GM23338 (cell line): ENCODE results near the gene CDC42EP5. TPM values are rescaled to one million over a fixed set of nuclear protein-coding genes. Genes with fewer than 3 reads are reported as not detected.

Experiments
- ATAC-seq: fragments of 200-7000 bp; cut with Tn5 transposase; 3 replicates; pipeline ENCODE4 v1.9.1; 2020
- DNase-seq: peaks from one replicate; pipeline ENCODE4 v3.0.0-alpha.2; 2015; ENCODE audit warnings: low spot score
- H2AFZ ChIP-seq: fragments of 200-600 bp; sonication (generic); 2 replicates; pipeline ENCODE4 v1.8.0; 2016; ENCODE audit warnings: antibody characterized with exemption, mild to moderate bottlenecking, moderate library complexity
- H3F3A ChIP-seq: fragments of 200-600 bp; sonication (generic); replicated peaks from 2 replicates; pipeline ENCODE4 v1.8.0; 2017; ENCODE audit warnings: antibody characterized with exemption, mixed run types, low read depth
- H3K27ac ChIP-seq: fragments of 200-600 bp; sonication (generic); 2 replicates; pipeline ENCODE4 v1.6.1; 2016; ENCODE audit warnings: low read depth
- H3K27me3 ChIP-seq: fragments of 200-600 bp; sonication (generic); 2 replicates; pipeline ENCODE4 v1.8.0; 2016; ENCODE audit warnings: mild to moderate bottlenecking, mixed run types, moderate library complexity; ENCODE audit not compliant: insufficient read depth
- H3K36me3 ChIP-seq: fragments of 200-600 bp; sonication (generic); 2 replicates; pipeline ENCODE4 v1.8.0; 2016; ENCODE audit warnings: mild to moderate bottlenecking; ENCODE audit not compliant: insufficient read depth
- H3K4me1 ChIP-seq: fragments of 200-600 bp; sonication (generic); 2 replicates; pipeline ENCODE4 v1.8.0; 2016; ENCODE audit warnings: mild to moderate bottlenecking, moderate library complexity; ENCODE audit not compliant: insufficient read depth
- H3K4me2 ChIP-seq: fragments of 200-600 bp; sonication (generic); 2 replicates; pipeline ENCODE4 v1.7.1; 2017; ENCODE audit warnings: mixed run types
- H3K4me3 ChIP-seq: fragments of 200-600 bp; sonication (generic); 2 replicates; pipeline ENCODE4 v1.6.1; 2016; ENCODE audit warnings: mixed run types
- H3K79me2 ChIP-seq: fragments of 200-600 bp; sonication (generic); replicated peaks from 2 replicates; pipeline ENCODE4 v1.8.0; 2017; ENCODE audit warnings: mild to moderate bottlenecking; ENCODE audit not compliant: insufficient read depth
- H3K9me2 ChIP-seq: fragments of 200-600 bp; sonication (generic); 2 replicates; pipeline ENCODE4 v1.8.0; 2017; ENCODE audit not compliant: insufficient read depth
- H4K20me1 ChIP-seq: fragments of 200-600 bp; sonication (generic); replicated peaks from 2 replicates; pipeline ENCODE4 v1.8.0; 2017; ENCODE audit warnings: mild to moderate bottlenecking; ENCODE audit not compliant: insufficient read depth
- H3K27ac Mint-ChIP-seq: 2 replicates; pipeline ENCODE4 v1.8.0; 2020; ENCODE audit warnings: inconsistent platforms, mild to moderate bottlenecking, moderate library complexity, mixed read lengths
- H3K27me3 Mint-ChIP-seq: 3 replicates; pipeline ENCODE4 v1.8.0; 2022; ENCODE audit warnings: low read depth, mild to moderate bottlenecking, moderate library complexity, mixed read lengths, inconsistent platforms; ENCODE audit not compliant: insufficient read depth, poor library complexity
- H3K36me3 Mint-ChIP-seq: 3 replicates; pipeline ENCODE4 v1.8.0; 2021; ENCODE audit warnings: low read depth, mild to moderate bottlenecking, inconsistent platforms, moderate library complexity, mixed read lengths
- H3K4me1 Mint-ChIP-seq: 3 replicates; pipeline ENCODE4 v1.8.0; 2020; ENCODE audit warnings: mild to moderate bottlenecking, inconsistent platforms, mixed read lengths
- H3K4me3 Mint-ChIP-seq: 3 replicates; pipeline ENCODE4 v1.8.0; 2021; ENCODE audit warnings: moderate library complexity, mild to moderate bottlenecking, inconsistent platforms, mixed read lengths
- H3K9me3 Mint-ChIP-seq: 3 replicates; pipeline ENCODE4 v1.8.0; 2020; ENCODE audit warnings: moderate library complexity, mild to moderate bottlenecking, inconsistent platforms, mixed read lengths
- JUNB ChIP-seq: IDR thresholded peaks from one replicate; pipeline ENCODE4 v1.6.1; 2016; ENCODE audit warnings: antibody characterized with exemption; ENCODE audit not compliant: unreplicated experiment
- ZNF331 ChIP-seq: fragments of 250-450 bp; sonication (Bioruptor Pico); IDR thresholded peaks from 2 replicates; pipeline ENCODE4 v1.5.0; 2020; ENCODE audit warnings: low read depth, mild to moderate bottlenecking, moderate library complexity
- polyA plus RNA-seq: library from polyadenylated mRNA; unstranded; fragments of >200 nt; fragmentation: Nextera tagmentation; extraction: Ambion mirVana; gene quantifications from 2 replicates; pipeline ENCODE4 v1.2.1, GENCODE V29; 2016
- total RNA-seq: library from RNA; depleted of rRNA; stranded (reverse); fragments of >200 nt; shearing (Covaris generic); gene quantifications from 2 replicates; pipeline ENCODE4 v1.2.3, GENCODE V29; 2014
- TF ChIP-seq, protein P1 (sequence below): IDR thresholded peaks from 2 replicates; pipeline ENCODE4 v1.6.1; 2016; ENCODE audit warnings: antibody characterized with exemption
- TF ChIP-seq, protein P2 (sequence below): IDR thresholded peaks from one replicate; pipeline ENCODE4 v1.6.1; 2018; ENCODE audit warnings: antibody characterized with exemption; ENCODE audit not compliant: unreplicated experiment
- TF ChIP-seq, protein P3 (sequence below), 2 experiments: fragments of 200-600 bp in 1 of 2; sonication (generic) in 1 of 2; conservative IDR thresholded peaks; 2 replicates each; pipeline versions ENCODE4 v1.5.1 to v1.6.1; 2016 to 2017; ENCODE audit warnings: antibody characterized with exemption in 2 of 2, low read depth in 2 of 2, mild to moderate bottlenecking in 2 of 2, moderate library complexity in 1 of 2

CDC42EP5 gene
- total and polyA plus RNA-seq, 2 experiments from 2014 or later: 1.4 to 3.4 TPM

DNA sequence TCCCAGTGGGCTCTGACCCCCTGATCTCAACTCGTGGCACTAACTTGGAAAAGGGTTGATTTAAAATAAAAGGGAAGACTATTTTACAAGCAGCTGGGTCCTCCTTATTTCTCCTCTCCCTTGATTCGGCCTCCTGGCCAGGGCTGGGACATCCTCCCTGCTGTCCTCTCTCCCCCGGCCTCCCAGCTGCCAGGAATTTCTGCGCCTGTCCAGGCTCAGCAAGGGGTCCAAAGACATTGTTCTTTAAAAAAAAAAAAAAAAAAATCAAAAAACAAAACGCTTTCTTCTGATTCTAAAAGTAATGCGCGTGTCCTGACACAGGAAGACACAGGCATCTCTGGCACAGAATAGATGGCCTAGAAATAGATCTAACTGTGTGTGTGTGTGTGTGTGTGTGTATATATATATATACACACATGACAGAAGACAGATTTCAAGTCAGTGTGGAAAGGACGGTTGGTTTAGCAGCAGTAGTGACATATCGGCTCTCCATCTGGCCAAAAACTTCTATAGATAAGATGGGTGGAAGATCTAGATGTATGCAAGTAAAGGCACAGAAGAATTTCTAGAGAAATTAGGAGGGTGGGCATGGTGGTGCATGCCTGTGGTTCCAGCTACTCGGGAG lies 36.4 kb downstream of the CDC42EP5 start (continued):
- TF ChIP-seq, protein P1, sequence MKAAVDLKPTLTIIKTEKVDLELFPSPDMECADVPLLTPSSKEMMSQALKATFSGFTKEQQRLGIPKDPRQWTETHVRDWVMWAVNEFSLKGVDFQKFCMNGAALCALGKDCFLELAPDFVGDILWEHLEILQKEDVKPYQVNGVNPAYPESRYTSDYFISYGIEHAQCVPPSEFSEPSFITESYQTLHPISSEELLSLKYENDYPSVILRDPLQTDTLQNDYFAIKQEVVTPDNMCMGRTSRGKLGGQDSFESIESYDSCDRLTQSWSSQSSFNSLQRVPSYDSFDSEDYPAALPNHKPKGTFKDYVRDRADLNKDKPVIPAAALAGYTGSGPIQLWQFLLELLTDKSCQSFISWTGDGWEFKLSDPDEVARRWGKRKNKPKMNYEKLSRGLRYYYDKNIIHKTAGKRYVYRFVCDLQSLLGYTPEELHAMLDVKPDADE: no peak
- TF ChIP-seq ZNF331 (CRISPR knock-in tag): no peak
- TF ChIP-seq, protein P2, sequence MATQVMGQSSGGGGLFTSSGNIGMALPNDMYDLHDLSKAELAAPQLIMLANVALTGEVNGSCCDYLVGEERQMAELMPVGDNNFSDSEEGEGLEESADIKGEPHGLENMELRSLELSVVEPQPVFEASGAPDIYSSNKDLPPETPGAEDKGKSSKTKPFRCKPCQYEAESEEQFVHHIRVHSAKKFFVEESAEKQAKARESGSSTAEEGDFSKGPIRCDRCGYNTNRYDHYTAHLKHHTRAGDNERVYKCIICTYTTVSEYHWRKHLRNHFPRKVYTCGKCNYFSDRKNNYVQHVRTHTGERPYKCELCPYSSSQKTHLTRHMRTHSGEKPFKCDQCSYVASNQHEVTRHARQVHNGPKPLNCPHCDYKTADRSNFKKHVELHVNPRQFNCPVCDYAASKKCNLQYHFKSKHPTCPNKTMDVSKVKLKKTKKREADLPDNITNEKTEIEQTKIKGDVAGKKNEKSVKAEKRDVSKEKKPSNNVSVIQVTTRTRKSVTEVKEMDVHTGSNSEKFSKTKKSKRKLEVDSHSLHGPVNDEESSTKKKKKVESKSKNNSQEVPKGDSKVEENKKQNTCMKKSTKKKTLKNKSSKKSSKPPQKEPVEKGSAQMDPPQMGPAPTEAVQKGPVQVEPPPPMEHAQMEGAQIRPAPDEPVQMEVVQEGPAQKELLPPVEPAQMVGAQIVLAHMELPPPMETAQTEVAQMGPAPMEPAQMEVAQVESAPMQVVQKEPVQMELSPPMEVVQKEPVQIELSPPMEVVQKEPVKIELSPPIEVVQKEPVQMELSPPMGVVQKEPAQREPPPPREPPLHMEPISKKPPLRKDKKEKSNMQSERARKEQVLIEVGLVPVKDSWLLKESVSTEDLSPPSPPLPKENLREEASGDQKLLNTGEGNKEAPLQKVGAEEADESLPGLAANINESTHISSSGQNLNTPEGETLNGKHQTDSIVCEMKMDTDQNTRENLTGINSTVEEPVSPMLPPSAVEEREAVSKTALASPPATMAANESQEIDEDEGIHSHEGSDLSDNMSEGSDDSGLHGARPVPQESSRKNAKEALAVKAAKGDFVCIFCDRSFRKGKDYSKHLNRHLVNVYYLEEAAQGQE: no peak

DNA sequence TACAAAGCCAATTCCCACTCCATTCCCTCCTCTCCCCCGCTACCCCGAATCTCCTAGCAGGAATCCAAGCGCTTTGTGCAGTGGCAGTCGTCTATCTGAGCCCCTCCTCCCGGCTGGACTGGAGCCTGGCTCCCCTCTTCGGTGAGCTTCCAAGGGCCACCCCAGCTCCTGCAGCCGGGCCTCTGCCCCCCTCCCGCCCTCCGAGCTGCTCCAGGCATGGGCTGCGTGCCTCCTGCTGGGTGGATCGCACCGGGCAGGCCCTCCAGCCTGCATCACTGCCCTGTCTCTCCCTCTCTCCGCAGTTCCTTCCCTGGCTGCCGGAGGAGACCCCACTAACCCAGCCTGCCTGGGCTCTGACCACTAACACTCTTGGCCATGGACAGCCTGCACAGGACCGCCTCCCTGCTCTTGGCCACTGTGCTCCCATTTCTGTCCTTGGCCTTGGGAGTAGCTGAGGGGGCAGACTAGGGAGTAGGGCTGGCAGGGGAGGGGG lies 37.0 kb downstream of the CDC42EP5 start:
- Mint-ChIP-seq H3K4me1 (peaks cover 48% of the 10 kb centered on the region), H3K36me3 (peaks cover 15% of the 10 kb centered on the region), H3K27ac (no peak overlapping the region; the same call in 1 of the 2 replicates), H3K4me3 (peak overlapping the region; percentile 45; the same call in 2 of the 3 replicates), H3K27me3 (peaks cover 31% of the 10 kb centered on the region), H3K9me3 (no peaks in the 10 kb centered on the region; the same call in 2 of the 3 replicates)
- ATAC-seq: peak; percentile 47
- peak; percentile 55 for DNase-seq
- Histone ChIP-seq H3K27me3 (0 out of 2 replicates have a peak, but pooled peaks cover 3% of the 10 kb centered on the region), H3K9me2 (no peaks in the 10 kb centered on the region), H3K79me2 (peaks cover 1% of the 10 kb centered on the region; the same call in 1 of the 2 replicates), H4K20me1 (peaks cover 8% of the 10 kb centered on the region), H3K36me3 (no peaks in the 10 kb centered on the region), H2AFZ (no peak overlapping the region), H3K4me3 (peak overlapping the region; percentile 49), H3K4me1 (peaks cover 25% of the 10 kb centered on the region), H3F3A (0 out of 2 replicates have a peak, but pooled peaks cover 4% of the 10 kb centered on the region), H3K4me2 (peak overlapping the region; percentile 78), H3K27ac (no peak overlapping the region)
- no peak for TF ChIP-seq JUNB
- TF ChIP-seq, protein P3, sequence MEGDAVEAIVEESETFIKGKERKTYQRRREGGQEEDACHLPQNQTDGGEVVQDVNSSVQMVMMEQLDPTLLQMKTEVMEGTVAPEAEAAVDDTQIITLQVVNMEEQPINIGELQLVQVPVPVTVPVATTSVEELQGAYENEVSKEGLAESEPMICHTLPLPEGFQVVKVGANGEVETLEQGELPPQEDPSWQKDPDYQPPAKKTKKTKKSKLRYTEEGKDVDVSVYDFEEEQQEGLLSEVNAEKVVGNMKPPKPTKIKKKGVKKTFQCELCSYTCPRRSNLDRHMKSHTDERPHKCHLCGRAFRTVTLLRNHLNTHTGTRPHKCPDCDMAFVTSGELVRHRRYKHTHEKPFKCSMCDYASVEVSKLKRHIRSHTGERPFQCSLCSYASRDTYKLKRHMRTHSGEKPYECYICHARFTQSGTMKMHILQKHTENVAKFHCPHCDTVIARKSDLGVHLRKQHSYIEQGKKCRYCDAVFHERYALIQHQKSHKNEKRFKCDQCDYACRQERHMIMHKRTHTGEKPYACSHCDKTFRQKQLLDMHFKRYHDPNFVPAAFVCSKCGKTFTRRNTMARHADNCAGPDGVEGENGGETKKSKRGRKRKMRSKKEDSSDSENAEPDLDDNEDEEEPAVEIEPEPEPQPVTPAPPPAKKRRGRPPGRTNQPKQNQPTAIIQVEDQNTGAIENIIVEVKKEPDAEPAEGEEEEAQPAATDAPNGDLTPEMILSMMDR (conservative IDR thresholded peaks at IDR 0.05; ENCODE audit: low read depth in 2 of 2): peak in 1 of 2 experiments; percentile 15; a peak in 1 of 4 replicates
